ENCODE measurements around the gene IRF2BP2.

IRF2BP2 gene

DNA sequence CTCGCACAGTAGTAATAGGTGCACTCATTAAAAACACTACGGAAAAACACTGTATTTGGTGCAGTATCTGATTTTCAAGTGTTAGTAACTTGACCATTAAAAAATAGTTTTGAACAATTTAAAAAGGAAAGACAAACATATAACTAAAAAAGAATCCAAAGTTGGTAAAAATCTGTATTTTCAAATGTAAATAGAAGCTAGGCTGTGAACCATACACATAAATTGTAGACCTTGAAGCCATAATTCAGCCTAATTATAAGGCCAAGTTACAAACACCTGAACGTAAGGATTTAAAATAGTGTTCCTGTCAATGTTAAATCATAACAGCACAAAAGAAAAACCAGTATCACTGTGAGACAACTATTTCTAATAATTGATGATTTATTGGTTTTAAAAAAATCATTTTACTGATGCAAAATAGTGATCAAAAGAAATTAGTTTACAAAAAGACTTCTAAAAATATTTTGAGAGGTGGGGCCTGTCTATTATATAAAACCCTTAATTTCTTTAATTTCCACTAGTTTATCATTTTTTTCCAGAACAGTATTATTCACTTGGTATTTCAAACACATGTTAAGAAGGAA, 4.5 kb downstream of the IRF2BP2 start:
- DNase-seq (ENCODE audit: low read depth): no peak
- TF ChIP-seq CTCF (IDR thresholded peaks at IDR 0.05; ENCODE audit: insufficient read depth, low read depth, low read length, missing control alignments): no peak
- peak overlapping the region; percentile 88 for H3K4me3 ChIP-seq (ENCODE audit: low read depth, low read length)

DNA sequence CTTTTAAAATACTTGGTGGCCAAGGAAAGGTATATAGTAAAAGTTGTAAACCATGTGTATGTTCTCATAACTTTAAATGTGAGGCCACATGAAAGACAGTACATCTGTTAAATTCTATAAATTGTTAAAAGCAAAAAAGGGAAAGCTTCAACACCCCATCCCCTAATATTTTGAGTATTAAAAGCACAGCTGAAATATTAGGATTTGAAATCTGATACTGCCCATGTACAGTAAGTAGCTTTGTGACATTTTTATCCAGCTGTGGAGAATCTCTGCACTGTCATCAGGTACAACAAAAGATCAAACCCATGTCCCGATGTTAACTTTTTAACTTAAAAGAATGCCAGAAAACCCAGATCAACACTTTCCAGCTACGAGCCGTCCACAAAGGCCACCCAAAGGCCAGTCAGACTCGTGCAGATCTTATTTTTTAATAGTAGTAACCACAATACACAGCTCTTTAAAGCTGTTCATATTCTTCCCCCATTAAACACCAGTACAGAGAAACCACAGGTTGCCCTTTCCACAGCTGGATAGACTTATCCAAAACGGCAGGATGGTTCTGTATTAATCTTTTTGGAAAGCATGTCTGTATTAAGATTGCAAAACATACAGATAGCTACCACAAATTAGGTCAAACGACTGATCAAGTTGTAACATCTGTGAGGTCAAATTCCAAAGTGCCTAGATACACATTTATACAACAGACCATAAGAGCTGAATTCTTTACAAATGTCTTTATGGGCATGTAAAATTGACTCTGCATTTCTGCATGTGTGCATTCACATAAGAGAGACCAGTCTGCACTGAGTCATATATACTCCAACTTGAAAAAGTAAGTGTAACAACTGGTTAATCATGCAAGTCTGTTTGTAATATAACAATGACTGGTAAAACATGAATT, 5.2 kb downstream of the IRF2BP2 start:
- DNase-seq (ENCODE audit: low read depth): no peak

GRCh38 chr1:234603221-234604204, 6.5 kb downstream of the IRF2BP2 start:
- peak overlapping the region; percentile 88 for H3K4me3 ChIP-seq (ENCODE audit: low read depth, low read length)
- no peak for TF ChIP-seq CTCF (IDR thresholded peaks at IDR 0.05; ENCODE audit: insufficient read depth, low read depth, low read length, missing control alignments)
- no peak for DNase-seq (ENCODE audit: low read depth)

More for the DNA sequence above, 5.2 kb downstream of the IRF2BP2 start:
- TF ChIP-seq CTCF (IDR thresholded peaks at IDR 0.05; ENCODE audit: insufficient read depth, low read depth, low read length, missing control alignments): no peak
- H3K4me3 ChIP-seq (ENCODE audit: low read depth, low read length): peak overlapping the region; percentile 88

GRCh38 chr1:234602334-234603220, 7.4 kb downstream of the IRF2BP2 start:
- DNase-seq (ENCODE audit: low read depth): peak; percentile 38
- peak overlapping the region; percentile 88; the same call in 1 of the 2 replicates for H3K4me3 ChIP-seq (ENCODE audit: low read depth, low read length)
- TF ChIP-seq CTCF (IDR thresholded peaks at IDR 0.05; ENCODE audit: insufficient read depth, low read depth, low read length, missing control alignments): no peak

DNA sequence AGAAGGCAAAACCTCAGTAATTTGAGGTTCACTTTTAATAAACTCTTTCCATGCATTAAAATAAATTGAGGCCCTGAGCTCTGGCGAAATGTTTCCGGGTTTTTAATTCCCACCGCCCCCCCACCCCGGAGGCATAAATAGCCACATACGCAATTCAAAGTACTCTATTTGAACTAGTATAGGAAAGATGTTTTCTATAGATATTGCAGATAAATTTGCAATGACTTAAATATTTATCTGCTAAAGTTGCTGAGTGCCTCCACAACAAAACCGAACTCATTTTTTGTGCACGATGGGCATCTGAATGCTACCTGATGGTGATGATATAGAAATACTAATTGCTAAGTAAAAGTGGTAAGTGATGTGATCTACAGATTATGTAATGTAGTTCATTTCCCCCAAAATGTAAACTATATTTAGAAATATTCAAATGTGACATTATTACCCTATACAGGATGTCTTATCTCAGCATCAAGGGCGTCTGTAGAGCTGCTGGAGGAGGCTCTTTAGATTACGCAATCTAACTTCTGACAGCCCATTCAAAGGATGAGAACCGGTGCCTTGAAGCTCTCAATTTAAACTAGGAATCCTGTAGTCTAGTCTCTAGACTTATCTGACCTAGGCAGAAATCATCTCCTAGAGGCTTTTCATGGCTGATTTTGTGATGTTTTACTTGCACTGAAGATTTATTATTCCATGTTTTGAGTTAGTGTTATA, 8.5 kb downstream of the IRF2BP2 start:
- H3K4me3 ChIP-seq (ENCODE audit: low read depth, low read length): no peak overlapping the region
- TF ChIP-seq CTCF (IDR thresholded peaks at IDR 0.05; ENCODE audit: insufficient read depth, low read depth, low read length, missing control alignments): no peak
- no peak for DNase-seq (ENCODE audit: low read depth)
